HG03135 (cell line): ENCODE results near the gene PI4KB.
A peak's percentile ranks its signal among the peaks of the same experiment; 100 is the strongest.
"Not testable (repeated sequence)": the region's sequence is repeated elsewhere in the genome, so short reads cannot be mapped to it uniquely, and the experiment has no call there.

Experiments
- ATAC-seq: cut with Tn5 transposase; IDR thresholded peaks from one replicate; pipeline ENCODE4 v1.9.1; 2021; ENCODE audit warnings: mild to moderate bottlenecking, moderate library complexity; ENCODE audit not compliant: unreplicated experiment

The PI4KB gene

DNA sequence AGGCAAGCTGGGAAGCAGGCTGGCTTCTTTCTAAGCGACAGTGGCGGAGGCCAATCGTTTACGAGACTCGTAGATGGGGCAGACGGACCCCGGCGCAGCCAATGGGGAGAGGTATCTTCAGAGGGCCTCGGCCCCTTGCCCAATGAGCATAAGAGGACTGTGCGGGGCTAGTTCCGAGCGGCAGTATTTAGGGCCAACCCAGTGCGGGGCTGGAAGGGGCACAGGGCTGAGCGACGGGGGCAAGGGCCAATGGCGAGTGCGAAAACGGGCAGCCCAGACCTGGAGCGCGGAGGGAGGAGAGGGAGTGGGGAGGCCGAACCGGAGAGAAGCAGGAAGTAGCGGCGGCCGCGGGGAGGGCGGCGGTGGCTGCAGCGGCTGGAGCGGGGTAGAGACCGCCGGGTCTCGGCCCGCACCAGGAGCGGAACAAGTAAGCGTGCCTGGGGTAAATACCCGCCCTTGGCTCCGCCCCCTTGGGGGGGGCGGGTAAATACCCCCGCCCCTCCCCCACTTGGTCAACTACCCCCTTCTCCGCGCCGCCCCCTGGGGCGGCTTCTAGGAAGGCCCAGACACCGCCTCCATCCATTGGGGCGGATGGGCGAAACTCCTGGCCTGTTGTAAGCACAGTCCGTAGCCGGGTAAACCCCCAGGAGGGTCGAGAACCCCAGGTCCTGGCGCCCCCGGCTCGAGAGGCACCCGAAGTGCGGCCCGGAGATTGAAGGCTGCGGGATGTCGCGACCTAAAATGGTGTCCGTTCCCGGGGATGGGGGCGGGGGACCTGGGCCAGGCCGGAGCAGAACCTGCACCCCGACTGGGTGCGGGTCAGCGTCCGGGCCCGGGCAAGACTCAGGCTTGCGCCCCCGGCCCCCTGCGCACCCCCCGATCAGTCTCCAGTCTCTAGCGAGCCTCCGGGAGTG is 45.0 kb downstream of the PI4KB start, which contains the start of gene ZNF687:
Gene ZNF687 (plus strand): TSS at position 331 of the 914 bp plus-strand sequence. CDS start 3,993 bp downstream, outside the sequence.
- peak; percentile 85 for ATAC-seq

DNA sequence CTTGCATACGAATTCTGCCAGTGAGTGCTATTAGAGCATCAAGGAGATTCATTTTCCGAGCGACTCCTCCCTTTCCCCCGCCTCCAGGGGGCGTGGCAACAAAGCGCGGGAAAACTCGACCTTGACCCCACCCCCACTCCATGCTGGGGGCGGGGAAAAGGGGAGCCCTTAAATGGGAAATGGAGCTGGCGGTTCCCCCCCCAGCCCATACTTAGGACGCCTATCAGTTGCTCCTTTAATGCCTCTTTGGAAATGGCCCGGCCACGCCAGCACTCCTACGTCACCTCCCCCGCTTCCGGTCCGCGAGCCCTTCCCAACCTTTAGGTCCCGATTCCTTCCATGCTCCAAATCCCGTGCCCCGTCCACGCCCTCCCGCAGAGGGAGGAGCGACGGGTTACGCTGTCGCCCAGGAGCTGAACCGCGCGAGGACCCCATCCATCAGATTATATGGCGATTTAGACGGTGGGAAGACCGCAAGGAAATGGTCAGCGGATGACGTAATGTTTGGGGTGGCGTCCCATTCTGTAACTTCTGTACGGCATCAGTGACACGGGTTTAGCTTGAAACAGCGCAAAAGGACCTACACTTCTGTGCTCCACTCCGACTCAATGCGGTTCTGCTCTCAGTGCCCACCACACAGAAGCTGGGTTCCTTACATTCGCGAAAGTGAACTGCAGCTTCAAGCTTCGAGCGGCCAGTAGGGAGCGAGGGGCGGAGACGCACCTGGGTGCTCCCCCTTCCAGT is 45.8 kb downstream of the PI4KB start:
- ATAC-seq = peak; percentile 34

- no peak for ATAC-seq
Observed at GRCh38 chr1:151277249-151277648, 50.0 kb downstream of the PI4KB start.

DNA sequence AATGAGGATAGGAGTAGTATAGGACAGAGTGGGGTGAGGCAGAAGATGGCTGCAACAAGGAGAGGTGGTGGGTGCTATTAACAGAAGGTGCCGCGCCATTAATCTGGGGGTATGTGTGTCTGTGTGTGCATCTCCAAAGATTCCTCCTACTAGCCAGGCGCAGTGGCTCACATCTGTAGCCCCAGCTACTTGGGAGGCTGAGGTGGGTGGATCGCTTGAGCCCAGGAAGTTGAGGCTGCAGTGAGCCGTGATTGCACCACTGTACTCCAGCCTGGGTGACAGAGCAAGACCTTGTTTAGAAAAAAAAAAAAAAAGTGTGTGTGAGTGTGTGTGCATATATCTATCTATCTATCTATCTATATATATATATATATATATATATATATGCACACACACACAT is 51.9 kb downstream of the PI4KB start:
- not testable (repeated sequence) for ATAC-seq

DNA sequence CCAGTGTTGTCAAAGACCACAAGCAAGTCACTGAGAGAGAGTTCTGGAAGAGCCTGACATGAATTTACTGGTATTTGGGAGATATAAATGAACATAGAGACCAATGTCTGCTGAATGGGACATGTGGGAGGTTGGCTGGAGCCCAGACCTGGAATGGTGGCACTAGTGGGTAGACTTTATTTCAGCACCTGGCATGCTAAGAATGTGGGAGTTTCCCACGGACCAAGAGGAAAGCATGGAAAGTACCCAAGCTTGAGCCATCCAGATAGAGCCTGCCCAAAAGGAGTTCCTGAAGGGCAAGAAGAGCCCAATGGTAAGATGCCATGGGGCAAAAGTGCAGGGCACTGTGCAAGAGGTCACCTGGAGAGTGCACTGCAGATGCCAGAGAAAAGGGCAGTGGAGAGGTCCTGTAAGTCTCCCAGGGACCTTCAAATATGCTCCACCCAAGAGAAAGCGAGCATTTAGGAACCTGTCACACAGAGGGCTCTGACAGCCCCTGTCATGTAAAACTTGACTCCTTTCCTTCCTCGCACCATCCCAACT is 53.2 kb downstream of the PI4KB start:
- no peak for ATAC-seq

- ATAC-seq = no peak
Observed at GRCh38 chr1:151267760-151268159, 59.5 kb downstream of the PI4KB start.

- no peak for ATAC-seq
Observed at GRCh38 chr1:151266821-151267220, 60.4 kb downstream of the PI4KB start.

- ATAC-seq = no peak
Observed at GRCh38 chr1:151266315-151266714, 60.9 kb downstream of the PI4KB start.

- no peak for ATAC-seq
Observed at GRCh38 chr1:151265446-151266236, 61.6 kb downstream of the PI4KB start.

GRCh38 chr1:151259351-151259750 is 67.9 kb downstream of the PI4KB start:
- ATAC-seq = no peak

- no peak for ATAC-seq
Observed at GRCh38 chr1:151255381-151255780, 71.8 kb downstream of the PI4KB start.

DNA sequence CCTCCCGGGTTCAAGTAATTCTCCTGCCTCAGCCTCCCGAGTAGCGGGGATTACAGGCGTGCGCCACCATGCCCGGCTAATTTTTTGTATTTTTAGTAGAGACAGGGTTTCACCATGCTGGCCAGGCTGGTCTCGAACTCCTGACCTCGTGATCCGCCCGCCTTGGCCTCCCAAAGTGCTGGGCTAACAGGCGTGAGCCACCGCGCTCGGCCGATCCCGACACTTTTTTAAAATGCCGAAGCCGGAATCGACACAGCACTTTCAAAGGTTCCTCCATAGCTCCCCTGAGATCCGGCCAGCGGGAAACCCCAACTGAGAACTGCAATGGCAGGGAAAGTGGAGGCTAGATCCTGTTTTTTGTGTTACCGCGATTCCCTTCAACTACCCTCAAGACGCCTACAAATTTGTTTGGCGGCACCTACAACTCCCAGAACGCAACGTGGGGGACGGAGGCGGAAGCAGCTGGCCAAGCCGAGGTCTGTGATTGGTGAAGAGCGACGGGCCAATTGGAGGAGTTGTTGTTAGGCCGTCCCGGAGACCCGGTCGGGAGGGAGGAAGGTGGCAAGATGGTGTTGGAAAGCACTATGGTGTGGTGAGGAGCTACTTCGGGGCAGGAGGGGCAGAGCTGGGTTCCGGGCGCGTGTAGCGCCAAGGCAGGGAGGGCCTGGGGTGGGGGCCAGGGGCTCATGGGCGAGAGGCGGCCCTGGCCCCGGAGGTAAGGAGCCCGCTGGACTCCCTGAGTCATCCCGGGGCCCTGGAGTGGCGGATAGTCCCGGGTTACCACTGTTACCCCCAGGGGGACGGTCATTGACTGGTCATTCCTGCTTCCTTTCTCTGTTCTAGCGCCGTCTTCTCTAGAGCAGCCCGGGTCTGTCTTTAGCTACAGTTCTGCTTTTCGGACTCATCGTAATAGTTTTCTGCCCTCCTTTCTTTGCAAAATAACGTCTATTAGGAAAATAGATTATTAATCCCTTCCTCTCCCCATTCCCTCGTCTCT is 72.7 kb downstream of the PI4KB start, which contains the start of gene PSMD4:
Gene PSMD4 (plus strand): TSS at position 518 of the 997 bp plus-strand sequence. CDS start 49 bp downstream, at position 567.
- ATAC-seq = peak; percentile 86

DNA sequence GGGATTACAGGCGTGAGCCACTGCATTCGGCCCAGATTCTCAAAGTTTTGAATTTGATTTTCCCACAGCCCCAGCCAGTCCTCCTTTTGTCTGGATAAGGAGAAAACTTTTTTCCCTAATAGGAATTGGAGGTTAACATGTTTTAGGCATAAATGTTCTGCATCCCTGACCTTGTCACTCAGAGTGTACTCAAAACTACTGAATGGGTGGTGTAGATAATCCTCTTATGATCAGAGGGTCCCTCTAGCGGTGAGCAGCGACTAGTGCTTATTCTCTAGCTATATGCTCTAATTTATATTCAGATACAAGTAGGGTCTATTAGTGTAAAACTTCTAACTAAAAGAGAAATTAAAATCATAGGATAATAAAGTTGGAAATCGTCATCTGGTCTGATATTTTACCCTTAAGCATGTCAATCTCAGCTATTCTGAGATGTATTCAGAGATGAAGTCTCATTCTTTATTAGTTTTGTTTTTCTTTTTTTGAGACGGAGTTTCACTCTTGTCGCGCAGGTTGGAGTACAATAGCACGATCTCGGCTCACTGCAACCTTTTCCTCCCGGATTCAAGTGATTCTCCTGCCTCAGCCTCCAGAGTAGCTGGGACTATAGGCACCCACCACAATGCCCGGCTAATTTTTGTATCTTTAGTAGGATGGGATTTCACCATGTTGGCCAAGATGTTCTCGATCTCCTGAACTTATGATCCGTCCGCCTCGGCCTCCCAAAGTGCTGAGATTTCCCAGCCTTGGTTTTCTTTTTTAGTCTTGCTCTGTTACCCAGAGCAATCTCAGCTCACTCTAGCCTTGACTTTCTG is 75.4 kb downstream of the PI4KB start:
- no peak for ATAC-seq

- no peak for ATAC-seq
Observed at GRCh38 chr1:151246786-151247185, 80.4 kb downstream of the PI4KB start.

DNA sequence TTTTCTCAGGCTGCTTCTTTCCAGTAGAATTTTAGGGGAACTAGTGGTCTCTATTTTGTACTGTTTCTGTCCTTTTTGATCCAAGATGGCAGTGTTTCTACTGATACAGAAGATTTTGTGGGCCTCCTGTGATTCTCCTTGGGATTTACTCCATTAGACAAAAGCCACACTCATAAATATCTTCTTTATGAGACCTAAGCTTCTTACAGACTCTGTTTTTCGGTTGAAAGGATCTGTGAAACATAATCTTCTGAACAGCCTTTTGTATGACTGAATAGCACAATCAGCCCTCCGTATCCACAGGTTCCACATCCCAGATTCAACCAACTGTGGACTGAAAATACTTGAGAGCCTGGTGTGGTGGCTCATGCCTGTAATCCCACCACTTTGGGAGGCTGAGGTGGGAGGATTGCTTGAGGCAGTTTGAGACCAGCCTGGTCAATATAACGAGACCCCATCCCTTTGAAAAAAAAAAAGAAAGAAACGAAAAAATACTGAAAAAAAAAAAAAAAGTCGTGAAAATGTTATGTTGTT is 83.5 kb downstream of the PI4KB start:
- ATAC-seq = no peak

DNA sequence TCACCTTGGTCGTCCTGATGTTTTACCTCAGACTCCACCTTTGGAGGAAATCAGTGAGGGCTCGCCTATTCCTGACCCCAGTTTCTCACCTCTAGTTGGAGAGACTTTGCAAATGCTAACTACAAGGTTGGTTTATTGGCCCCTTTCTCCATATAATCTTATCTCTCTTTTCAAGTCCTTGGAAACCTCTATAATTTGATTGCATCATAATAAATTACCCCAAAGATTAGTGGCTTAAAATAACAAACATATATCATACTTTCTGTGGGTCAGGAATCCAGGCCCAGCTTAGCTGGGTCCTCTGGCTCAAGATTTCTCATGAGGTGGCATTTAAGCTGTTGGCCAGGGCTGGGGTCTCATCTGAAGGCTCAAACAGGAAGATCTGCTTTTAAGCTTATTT is 84.8 kb downstream of the PI4KB start:
- ATAC-seq = no peak
